H9 (cell line): ENCODE data around the gene TMEM63C. TPM values are rescaled to one million over a fixed set of nuclear protein-coding genes. Genes with fewer than 3 reads are reported as not detected.

Experiments used
- DNase-seq: peaks from one replicate; pipeline ENCODE4 v3.0.0-alpha.2; 2017
- H2AFZ ChIP-seq: one replicate; pipeline ENCODE4 v1.6.1; 2013; ENCODE audit warnings: mild to moderate bottlenecking, low read length, control low read depth, moderate library complexity
- H2AK5ac ChIP-seq: 2 replicates; pipeline ENCODE4 v1.6.1; 2013; ENCODE audit warnings: low read length, control low read depth, mixed read lengths; ENCODE audit not compliant: insufficient read length
- H2BK120ac ChIP-seq: one replicate; pipeline ENCODE4 v1.6.1; 2013; ENCODE audit warnings: low read depth, mild to moderate bottlenecking, low read length, control low read depth, inconsistent platforms; ENCODE audit not compliant: poor library complexity, severe bottlenecking
- H2BK12ac ChIP-seq: 2 replicates; pipeline ENCODE4 v1.6.1; 2013; ENCODE audit warnings: low read length, control low read depth, mixed read lengths, low read depth; ENCODE audit not compliant: insufficient read length
- H2BK15ac ChIP-seq: 2 replicates; pipeline ENCODE4 v1.6.1; 2013; ENCODE audit warnings: low read depth, low read length, control low read depth
- H2BK20ac ChIP-seq: one replicate; pipeline ENCODE4 v1.6.1; 2013; ENCODE audit warnings: low read depth, mild to moderate bottlenecking, low read length, control low read depth, inconsistent platforms; ENCODE audit not compliant: poor library complexity, severe bottlenecking
- H2BK5ac ChIP-seq: 2 replicates; pipeline ENCODE4 v1.6.1; 2013; ENCODE audit warnings: low read length, control low read depth, mixed read lengths; ENCODE audit not compliant: insufficient read length
- H3K14ac ChIP-seq: 2 replicates; pipeline ENCODE4 v1.6.1; 2013; ENCODE audit warnings: low read length, control low read depth; ENCODE audit not compliant: insufficient read depth
- H3K18ac ChIP-seq: 2 replicates; pipeline ENCODE4 v1.6.1; 2013; ENCODE audit warnings: low read depth, mild to moderate bottlenecking, mixed read lengths, low read length, control low read depth; ENCODE audit not compliant: insufficient read length
- H3K23ac ChIP-seq: 2 replicates; pipeline ENCODE4 v1.6.1; 2013; ENCODE audit warnings: low read length, control low read depth, mixed read lengths, low read depth; ENCODE audit not compliant: insufficient read length
- H3K23me2 ChIP-seq: 2 replicates; pipeline ENCODE4 v1.6.1; 2013; ENCODE audit warnings: low read depth, mild to moderate bottlenecking, mixed read lengths, low read length, control low read depth; ENCODE audit not compliant: insufficient read length, poor library complexity, severe bottlenecking
- H3K27ac ChIP-seq: 2 replicates; pipeline ENCODE4 v1.5.1; 2013; ENCODE audit warnings: low read length, control low read depth, mixed read lengths, low read depth; ENCODE audit not compliant: insufficient read length
- H3K27me3 ChIP-seq: 2 replicates; pipeline ENCODE4 v1.6.1; 2013; ENCODE audit warnings: low read length, control low read depth, inconsistent platforms; ENCODE audit not compliant: insufficient read depth
- H3K4ac ChIP-seq: 2 replicates; pipeline ENCODE4 v1.6.1; 2013; ENCODE audit warnings: low read depth, mild to moderate bottlenecking, control low read depth, inconsistent platforms, low read length, moderate library complexity
- H3K4me1 ChIP-seq: 2 replicates; pipeline ENCODE4 v1.6.1; 2013; ENCODE audit warnings: low read length, control low read depth, inconsistent platforms; ENCODE audit not compliant: insufficient read depth
- H3K4me2 ChIP-seq: 2 replicates; pipeline ENCODE4 v1.6.1; 2013; ENCODE audit warnings: low read length, control low read depth, mixed read lengths; ENCODE audit not compliant: insufficient read length, insufficient read depth
- H3K56ac ChIP-seq: 2 replicates; pipeline ENCODE4 v1.6.1; 2013; ENCODE audit warnings: low read depth, mild to moderate bottlenecking, mixed read lengths, low read length, control low read depth; ENCODE audit not compliant: insufficient read length
- H3K79me1 ChIP-seq: 2 replicates; pipeline ENCODE4 v1.6.1; 2013; ENCODE audit warnings: low read depth, mild to moderate bottlenecking, moderate library complexity, low read length, control low read depth, inconsistent platforms; ENCODE audit not compliant: insufficient read depth, poor library complexity, severe bottlenecking
- H3K79me2 ChIP-seq: 2 replicates; pipeline ENCODE4 v1.6.1; 2013; ENCODE audit warnings: low read length, control low read depth, inconsistent platforms; ENCODE audit not compliant: insufficient read depth
- H3K9ac ChIP-seq: 2 replicates; pipeline ENCODE4 v1.6.1; 2013; ENCODE audit warnings: low read length, control low read depth, mixed read lengths; ENCODE audit not compliant: insufficient read length; ENCODE audit errors: extremely low read depth
- H3K9me3 ChIP-seq: one replicate; pipeline ENCODE4 v1.6.1; 2013; ENCODE audit warnings: low read depth, low read length, inconsistent platforms; ENCODE audit not compliant: control insufficient read depth
- H3T11ph ChIP-seq: one replicate; pipeline ENCODE4 v1.6.1; 2013; ENCODE audit warnings: mild to moderate bottlenecking, low read length, control low read depth, inconsistent platforms
- H4K20me1 ChIP-seq: one replicate; pipeline ENCODE4 v1.6.1; 2013; ENCODE audit not compliant: control insufficient read depth, insufficient read length, insufficient read depth
- H4K5ac ChIP-seq: 2 replicates; pipeline ENCODE4 v1.6.1; 2013; ENCODE audit warnings: low read depth, mild to moderate bottlenecking, mixed read lengths, low read length, control low read depth; ENCODE audit not compliant: insufficient read length
- H4K8ac ChIP-seq: replicated peaks from 2 replicates; pipeline ENCODE4 v1.6.1; 2013; ENCODE audit warnings: low read length, control low read depth, mixed read lengths, low read depth; ENCODE audit not compliant: insufficient read length
- H4K91ac ChIP-seq: 2 replicates; pipeline ENCODE4 v1.6.1; 2013; ENCODE audit warnings: low read depth, mild to moderate bottlenecking, moderate library complexity, mixed read lengths, low read length, control low read depth; ENCODE audit not compliant: insufficient read length
- H3K27ac Mint-ChIP-seq, 3 experiments: 2 replicates in 2 of 3; 3 replicates in 1 of 3; pipeline ENCODE4 v1.8.0; 2020 to 2021; ENCODE audit warnings: mixed read lengths in 3 of 3, mild to moderate bottlenecking in 1 of 3, moderate library complexity in 1 of 3
- H3K27me3 Mint-ChIP-seq: 2 replicates; pipeline ENCODE4 v1.8.0; 2021; ENCODE audit warnings: low read depth, mild to moderate bottlenecking, moderate library complexity, mixed read lengths
- H3K36me3 Mint-ChIP-seq, 3 experiments: 2 replicates in 2 of 3; 3 replicates in 1 of 3; pipeline ENCODE4 v1.8.0; 2020 to 2021; ENCODE audit warnings: low read depth in 3 of 3, mixed read lengths in 3 of 3; ENCODE audit not compliant: insufficient read depth in 1 of 3
- H3K4me1 Mint-ChIP-seq, 2 experiments: 2 replicates each; pipeline ENCODE4 v1.8.0; 2020; ENCODE audit warnings: mixed read lengths in 2 of 2
- H3K4me3 Mint-ChIP-seq, 2 experiments: 2 replicates in 1 of 2; 3 replicates in 1 of 2; pipeline ENCODE4 v1.8.0; 2020 to 2021; ENCODE audit warnings: mild to moderate bottlenecking in 2 of 2, mixed read lengths in 2 of 2, moderate library complexity in 1 of 2
- H3K9me3 Mint-ChIP-seq, 2 experiments: 2 replicates in 1 of 2; 3 replicates in 1 of 2; pipeline ENCODE4 v1.8.0; 2020; ENCODE audit warnings: mild to moderate bottlenecking in 2 of 2, mixed read lengths in 2 of 2, moderate library complexity in 1 of 2
- CTCF ChIP-seq: fragments of 200-600 bp; sonication (generic); conservative IDR thresholded peaks from 3 replicates; pipeline ENCODE4 v1.8.0; 2021; ENCODE audit warnings: antibody characterized with exemption, mild to moderate bottlenecking
- WGBS: extraction: QIAGEN DNeasy Blood & Tissue Kit; methylation state at CpG from one replicate; pipeline ENCODE4 v1.1.7; 2013; ENCODE audit warnings: missing lambda C conversion rate, low lambda C conversion rate, mixed read lengths; ENCODE audit not compliant: insufficient read length; ENCODE audit errors: extremely low coverage; 5-methylcytosine and 5-hydroxymethylcytosine counted together
- total RNA-seq: library from RNA; stranded (reverse); gene quantifications from 2 replicates; pipeline ENCODE4 v1.2.1, GENCODE V29; 2021

Gene TMEM63C
- total RNA-seq, 1 experiment from 2014 or later: 2.2 TPM

GRCh38 chr14:77228056-77228455 lies 46.5 kb downstream of the TMEM63C start:
- H4K91ac ChIP-seq: no peak overlapping the region
- H4K20me1 ChIP-seq: no peaks in the 10 kb centered on the region
- H2AFZ ChIP-seq: no peak overlapping the region
- H4K5ac ChIP-seq: no peak overlapping the region
- no peak overlapping the region for H2BK12ac ChIP-seq
- no peaks in the 10 kb centered on the region for H3K23me2 ChIP-seq
- H3K27ac Mint-ChIP-seq: no peak overlapping the region
- no peaks in the 10 kb centered on the region for H3K9me3 ChIP-seq
- H3K56ac ChIP-seq: no peak overlapping the region
- no CpG with 5 or more reads among the region's 6 CpGs for WGBS
- H3K79me2 ChIP-seq: no peaks in the 10 kb centered on the region
- no peak overlapping the region for H4K8ac ChIP-seq
- H3K9ac ChIP-seq: no peak overlapping the region
- no peak overlapping the region for H2BK5ac ChIP-seq
- no peak overlapping the region for H3T11ph ChIP-seq
- H3K4me1 Mint-ChIP-seq: peaks cover 33 to 42% of the 10 kb centered on the region in 2 experiments
- no peak overlapping the region for H3K18ac ChIP-seq
- H3K9me3 Mint-ChIP-seq: no peaks in the 10 kb centered on the region; a peak in 1 of 5 replicates
- H3K14ac ChIP-seq: no peak overlapping the region
- H3K79me1 ChIP-seq: no peaks in the 10 kb centered on the region
- no peak overlapping the region for H2BK20ac ChIP-seq
- H3K27me3 ChIP-seq: no peaks in the 10 kb centered on the region
- no peak overlapping the region for H3K4me3 Mint-ChIP-seq
- peaks cover 3% of the 10 kb centered on the region for H3K27me3 Mint-ChIP-seq
- no peak overlapping the region for H2BK120ac ChIP-seq
- H3K4me1 ChIP-seq: peaks cover 6% of the 10 kb centered on the region; the same call in 1 of the 2 replicates
- H2BK15ac ChIP-seq: no peak overlapping the region
- no peak overlapping the region for H3K27ac ChIP-seq
- no peak overlapping the region for H2AK5ac ChIP-seq
- no peaks in the 10 kb centered on the region; a peak in 1 of 7 replicates for H3K36me3 Mint-ChIP-seq
- no peak overlapping the region for H3K4me2 ChIP-seq
- H3K4ac ChIP-seq: no peak overlapping the region
- TF ChIP-seq CTCF: peak; percentile 29; the same call in 2 of the 3 replicates
- H3K23ac ChIP-seq: no peak overlapping the region
- no peak for DNase-seq
